Measurements from ENCODE around the gene NTMT1.

- no peak for TF ChIP-seq BRCA1 (IDR thresholded peaks at IDR 0.05; ENCODE audit: low read depth, low read length)
- no peak for TF ChIP-seq SREBF2 (IDR thresholded peaks at IDR 0.05; ENCODE audit: low read length)
- no peak for TF ChIP-seq KDM1A (IDR thresholded peaks at IDR 0.05; ENCODE audit: borderline replicate concordance)
- TF ChIP-seq BHLHE40 (IDR thresholded peaks at IDR 0.05; ENCODE audit: borderline replicate concordance in 1 of 2, low read depth in 2 of 2, low read length in 1 of 2): no peak
- no peak for TF ChIP-seq POLR2A (IDR thresholded peaks at IDR 0.05; ENCODE audit: low read depth, low read length)
Observed at GRCh38 chr9:129678844-129679243, 52.9 kb downstream of the NTMT1 start.

All from GM12878 (cell line).